HL-60 (cell line): ENCODE measurements around the gene PALLD.

Experiments used
- CTCF ChIP-seq: IDR thresholded peaks from one replicate; pipeline ENCODE4 v1.5.1; 2011; ENCODE audit warnings: low read length, control low read depth, inconsistent platforms; ENCODE audit not compliant: insufficient read depth
- POLR2AphosphoS5 ChIP-seq: IDR thresholded peaks from 2 replicates; pipeline ENCODE4 v1.6.1; 2012; ENCODE audit warnings: low read depth
- REST ChIP-seq: IDR thresholded peaks from 2 replicates; pipeline ENCODE4 v1.6.1; 2012; ENCODE audit warnings: low read depth; ENCODE audit not compliant: insufficient replicate concordance

- TF ChIP-seq CTCF (no peak), POLR2AphosphoS5 (no peak), REST (no peak)
Observed at GRCh38 chr4:168633064-168633463, 136.2 kb downstream of the PALLD start.
